Astrocyte of the spinal cord (primary cell): ENCODE data around the gene ELANE.

Experiments
- DNase-seq: peaks from one replicate; pipeline ENCODE4 v3.0.0; 2011; ENCODE audit warnings: low read depth, low spot score
- H3K4me3 ChIP-seq: 2 replicates; pipeline ENCODE4 v1.5.1; 2011; ENCODE audit warnings: low read depth, mild to moderate bottlenecking, low read length, moderate library complexity
- CTCF ChIP-seq: IDR thresholded peaks from 2 replicates; pipeline ENCODE4 v1.5.1; 2012; ENCODE audit warnings: low read depth, mild to moderate bottlenecking, low read length, inconsistent platforms
- in situ Hi-C: cut with HindIII; loops from 2 replicates; pipeline ENCODE4 v1.10.0; 2017; ENCODE audit warnings: low sequenced_read_pairs

The ELANE gene

GRCh38 chr19:852136-853013 lies at the start of gene ELANE:
Gene ELANE (plus strand): TSS chr19:852303. CDS start chr19:852329, 26 bp downstream.
- H3K4me3 ChIP-seq = no peak within 1 kb of the TSS
- TF ChIP-seq CTCF = no peak
- no peak for DNase-seq
- in situ Hi-C loops = no loop called here

DNA sequence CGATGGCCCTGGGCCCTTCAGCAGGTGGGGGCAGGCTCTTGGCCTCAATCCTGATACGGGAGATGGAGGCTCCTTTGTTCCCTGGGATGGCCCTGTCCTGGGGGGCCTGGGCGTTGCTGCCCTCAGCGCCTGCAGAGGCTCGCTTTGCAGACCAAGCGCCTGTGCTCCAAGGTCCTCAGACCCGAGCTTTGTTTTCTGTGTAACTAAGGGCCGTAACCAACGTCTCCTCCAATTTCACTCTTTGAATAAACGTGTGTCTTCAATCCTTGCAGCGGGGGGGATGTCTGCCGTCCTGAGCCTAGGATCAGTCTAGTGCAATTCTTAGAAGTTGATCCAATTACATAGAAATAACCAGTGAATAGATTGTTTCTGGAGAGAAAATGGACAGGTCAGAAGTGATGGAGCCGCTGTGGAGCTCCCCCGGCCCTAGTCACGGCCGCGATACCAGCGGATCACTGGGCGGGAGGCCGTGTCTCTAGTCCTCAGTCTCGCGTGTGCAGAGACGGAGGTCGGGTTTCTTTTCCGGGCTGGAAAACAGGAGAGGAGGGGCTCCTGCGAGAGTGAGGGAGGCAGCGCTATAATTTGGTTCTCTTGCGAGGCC lies 49.5 kb upstream of the ELANE start:
- in situ Hi-C loops = no loop called here
- no peak overlapping the region for H3K4me3 ChIP-seq
- peak; percentile 73 for DNase-seq
- no peak for TF ChIP-seq CTCF

- in situ Hi-C loops = no loop called here
- DNase-seq = no peak
- H3K4me3 ChIP-seq = no peak overlapping the region
- TF ChIP-seq CTCF = no peak
Measured at GRCh38 chr19:803099-803561, 49.0 kb upstream of the ELANE start.

- in situ Hi-C loops = no loop called here
- DNase-seq = no peak
- no peak overlapping the region for H3K4me3 ChIP-seq
- TF ChIP-seq CTCF = no peak
Measured at GRCh38 chr19:803686-804418, 48.3 kb upstream of the ELANE start.

DNA sequence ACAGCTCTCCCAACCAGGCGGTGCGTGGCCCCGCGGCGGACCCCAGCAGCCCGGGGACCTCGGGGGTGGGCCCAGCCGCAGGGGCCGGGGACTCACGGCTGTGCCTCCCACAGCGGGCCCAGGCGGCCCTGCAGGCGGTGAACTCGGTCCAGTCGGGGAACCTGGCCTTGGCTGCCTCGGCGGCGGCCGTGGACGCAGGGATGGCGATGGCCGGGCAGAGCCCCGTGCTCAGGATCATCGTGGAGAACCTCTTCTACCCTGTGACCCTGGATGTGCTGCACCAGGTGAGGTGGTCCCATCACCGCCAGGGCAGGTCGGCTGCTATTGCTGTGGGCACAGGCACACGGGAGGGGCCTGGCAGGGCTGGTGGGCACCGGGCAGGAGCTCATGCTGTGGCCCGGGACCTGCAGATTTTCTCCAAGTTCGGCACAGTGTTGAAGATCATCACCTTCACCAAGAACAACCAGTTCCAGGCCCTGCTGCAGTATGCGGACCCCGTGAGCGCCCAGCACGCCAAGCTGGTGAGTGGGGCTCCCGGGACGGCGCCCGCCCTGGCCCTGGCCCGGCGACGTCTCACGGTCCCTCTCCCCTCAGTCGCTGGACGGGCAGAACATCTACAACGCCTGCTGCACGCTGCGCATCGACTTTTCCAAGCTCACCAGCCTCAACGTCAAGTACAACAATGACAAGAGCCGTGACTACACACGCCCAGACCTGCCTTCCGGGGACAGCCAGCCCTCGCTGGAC lies 47.5 kb upstream of the ELANE start:
- DNase-seq = no peak
- TF ChIP-seq CTCF = no peak
- H3K4me3 ChIP-seq = no peak overlapping the region
- in situ Hi-C loops = no loop called here

GRCh38 chr19:805166-805551 lies 46.9 kb upstream of the ELANE start:
- no peak overlapping the region for H3K4me3 ChIP-seq
- no peak for DNase-seq
- no peak for TF ChIP-seq CTCF
- in situ Hi-C loops = no loop called here
